ENCODE data around the gene CD22. TPM values are rescaled to one million over a fixed set of nuclear protein-coding genes. Genes with fewer than 3 reads are reported as not detected.

Gene CD22
- total and polyA plus RNA-seq, 2 of the 8 experiments (the other 6 are each of a cell fraction or from before 2014, with no cell fraction given): 0.06 to 0.60 TPM

DNA sequence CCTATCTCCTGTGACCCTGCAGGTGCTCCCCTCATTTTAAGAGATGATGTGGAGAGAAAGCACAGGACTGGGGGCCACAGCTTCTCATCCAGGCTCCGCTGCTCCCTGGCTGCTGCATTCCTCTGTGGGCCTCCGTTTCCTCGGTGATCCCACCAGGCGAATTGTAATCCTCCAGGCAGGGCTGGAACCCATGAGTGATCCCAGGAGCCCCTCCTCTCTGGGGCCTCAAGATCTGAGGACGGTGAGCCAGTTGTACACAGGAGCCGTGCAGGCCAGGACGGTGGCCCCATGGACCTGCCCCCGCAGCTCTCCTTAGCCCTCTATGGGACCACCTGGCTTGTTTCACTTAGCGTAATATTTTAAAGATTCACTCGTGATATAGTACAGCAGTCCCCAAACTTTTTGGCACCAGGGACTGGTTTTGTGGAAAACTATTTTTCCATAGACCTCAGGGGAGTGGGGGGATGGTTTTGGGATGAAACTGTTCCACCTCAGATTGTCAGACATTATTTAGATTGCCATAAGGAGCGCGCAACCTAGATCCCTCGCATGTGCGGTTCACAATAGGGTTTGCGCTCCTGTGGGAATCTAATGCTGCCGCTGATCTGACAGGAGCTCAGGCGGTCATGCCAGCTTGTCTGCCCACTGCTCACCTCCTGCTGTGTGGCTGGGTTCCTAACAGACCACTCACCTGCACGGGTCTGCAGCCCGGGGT lies 34.9 kb downstream of the CD22 start:
- Histone ChIP-seq H2BK120ac (replicated peaks; ENCODE audit: low read depth, low read length) (no peak overlapping the region), H2BK12ac (ENCODE audit: low read depth, low read length) (no peak overlapping the region), H3K4me2 (ENCODE audit: insufficient read depth in 1 of 2, low read depth in 2 of 2, low read length in 2 of 2) (no peak overlapping the region), H4K91ac (replicated peaks; ENCODE audit: insufficient read length, low read length) (no peak overlapping the region), H3K9ac (replicated peaks in 1 of 4; ENCODE audit: extremely low read depth in 1 of 4, low read depth in 3 of 4, low read length in 3 of 4) (no peak overlapping the region), H2AFZ (ENCODE audit: low read length) (no peak overlapping the region), H4K20me1 (replicated peaks in 1 of 2; ENCODE audit: control insufficient read depth in 1 of 2, insufficient read depth in 2 of 2, low read length in 2 of 2) (no peaks in the 10 kb centered on the region), H3K9me3 (ENCODE audit: insufficient read depth in 2 of 2, low read depth in 1 of 2, low read length in 1 of 2) (no peaks in the 10 kb centered on the region), H3K56ac (replicated peaks; ENCODE audit: insufficient read length, low read depth, low read length) (no peak overlapping the region), H3K36me3 (ENCODE audit: control insufficient read depth in 2 of 4, insufficient read depth in 4 of 4, low read length in 3 of 4) (no peaks in the 10 kb centered on the region), H3K79me2 (ENCODE audit: control insufficient read depth in 1 of 2, insufficient read depth in 2 of 2, low read length in 2 of 2) (no peaks in the 10 kb centered on the region), H4K5ac (ENCODE audit: insufficient read length, low read depth, low read length) (no peak overlapping the region), H3K27me3 (replicated peaks in 1 of 4; ENCODE audit: control insufficient read depth in 3 of 4, extremely low read depth in 1 of 4, insufficient read depth in 3 of 4, low read length in 3 of 4) (no peaks in the 10 kb centered on the region), H3K79me1 (ENCODE audit: low read depth, low read length) (no peaks in the 10 kb centered on the region), H2BK20ac (ENCODE audit: low read length) (no peak overlapping the region), H3K14ac (ENCODE audit: insufficient read length) (no peak overlapping the region), H3K23me2 (ENCODE audit: low read depth, low read length) (no peaks in the 10 kb centered on the region), H2AK5ac (ENCODE audit: low read depth, low read length) (no peak overlapping the region), H3K23ac (ENCODE audit: insufficient read length) (no peak overlapping the region), H3K4me1 (replicated peaks in 1 of 4; ENCODE audit: control insufficient read depth in 3 of 4, insufficient read depth in 4 of 4, low read length in 3 of 4) (no peaks in the 10 kb centered on the region), H2BK15ac (ENCODE audit: low read length) (no peak overlapping the region), H3K27ac (ENCODE audit: low read depth, low read length) (no peak overlapping the region), H3K4me3 (ENCODE audit: extremely low read depth in 1 of 4, insufficient read depth in 2 of 4, low read depth in 3 of 4, low read length in 4 of 4) (no peak overlapping the region), H3K4ac (replicated peaks; ENCODE audit: insufficient read length, low read depth, low read length) (no peak overlapping the region), H3K18ac (ENCODE audit: extremely low read depth, low read length) (no peak overlapping the region), H2BK5ac (ENCODE audit: low read depth, low read length) (no peak overlapping the region), H4K8ac (ENCODE audit: extremely low read depth, insufficient read depth, low read length) (no peak overlapping the region; the same call in 1 of the 2 replicates)
- POLR2A ChIA-PET (ENCODE audit: partially characterized antibody): interaction anchor here (0.7 kb wide), 1 partner anchor 133 kb away, joined by 3 read pairs; no protein-coding TSS in a partner anchor
- CTCF ChIA-PET (ENCODE audit: partially characterized antibody): interaction anchor here (1.2 kb wide), 1 partner anchor 12 kb away, joined by 3 read pairs; no protein-coding TSS in a partner anchor
- no peak for DNase-seq (ENCODE audit: low read depth in 1 of 2, low spot score in 2 of 2)
- FAIRE-seq: no peak
- TF ChIP-seq TAF1 (IDR thresholded peaks at IDR 0.05; ENCODE audit: low read depth, low read length) (no peak), RBBP5 (IDR thresholded peaks at IDR 0.05; ENCODE audit: borderline replicate concordance, low read depth, low read length) (no peak), NRF1 (IDR thresholded peaks at IDR 0.05; ENCODE audit: low read depth, low read length) (no peak), SIX5 (IDR thresholded peaks at IDR 0.05; ENCODE audit: low read depth, low read length) (no peak), ZNF274 (IDR thresholded peaks at IDR 0.05; ENCODE audit: borderline replicate concordance, extremely low read depth, low read length) (no peak), BCL11A (IDR thresholded peaks at IDR 0.05; ENCODE audit: low read depth in 2 of 2, low read length in 2 of 2) (no peak)
- WGBS, 2 experiments (ENCODE audit: extremely low coverage in 1 of 2, insufficient coverage in 1 of 2, insufficient read length in 1 of 2, insufficient replicate concordance in 2 of 2, low coverage in 1 of 2, low lambda C conversion rate in 2 of 2, missing lambda C conversion rate in 1 of 2): 80% methylated on average over 6 of the region's 19 CpGs; no CpG with 5 or more reads in 1 of the 2 experiments

All from H1 (cell line).